NCI-H2029 treated with DMSO at 0.1 percent for 48 hours (cell line): Measurements from ENCODE around the gene NFATC1.

ENCODE experiments used
- DNase-seq: peaks from one replicate; lab custom pipeline; 2025; lab: John Stamatoyannopoulos, UW

NFATC1 gene

GRCh38 chr18:79405019-79405780, 9.5 kb downstream of the NFATC1 start:
- DNase-seq: no peak

DNA sequence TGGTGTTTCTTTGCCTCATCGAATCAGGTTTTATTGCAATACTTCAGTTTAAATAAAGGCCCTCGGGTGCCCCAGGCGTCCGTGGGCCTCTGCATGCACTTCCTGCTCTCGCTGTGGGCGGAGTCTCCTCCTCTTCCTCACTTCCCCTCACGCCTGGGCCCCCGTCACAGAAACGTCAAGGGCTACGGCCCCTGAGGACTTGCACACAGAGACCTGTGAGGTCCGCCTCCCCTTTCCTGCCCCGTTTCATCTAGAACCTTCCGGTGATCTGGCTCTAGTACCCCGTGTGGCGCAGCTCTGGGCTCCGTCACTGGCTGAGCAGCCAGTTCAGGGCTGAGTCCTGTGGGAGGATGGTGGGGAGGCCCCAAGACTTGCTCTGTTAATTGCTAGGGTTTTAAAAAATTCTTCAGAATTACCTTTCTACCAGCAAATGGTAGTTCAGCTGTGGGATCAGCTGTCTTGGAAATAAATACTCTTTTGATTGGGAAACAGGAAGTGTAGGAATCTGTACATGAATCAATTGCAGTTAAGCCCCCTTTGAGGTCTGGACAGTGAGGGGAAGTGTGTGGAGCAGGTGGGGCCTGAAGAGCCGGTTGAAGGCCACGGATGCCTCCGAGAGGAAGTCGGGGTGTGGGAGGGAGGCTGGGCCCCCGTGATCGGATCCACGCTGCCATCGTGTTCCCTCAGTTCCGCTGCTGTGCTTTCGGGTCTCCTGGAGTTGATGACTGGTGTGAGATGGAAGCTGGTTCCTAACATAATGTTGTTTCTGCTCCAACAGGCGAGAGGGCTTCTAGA, 10.2 kb downstream of the NFATC1 start:
- DNase-seq: no peak

DNA sequence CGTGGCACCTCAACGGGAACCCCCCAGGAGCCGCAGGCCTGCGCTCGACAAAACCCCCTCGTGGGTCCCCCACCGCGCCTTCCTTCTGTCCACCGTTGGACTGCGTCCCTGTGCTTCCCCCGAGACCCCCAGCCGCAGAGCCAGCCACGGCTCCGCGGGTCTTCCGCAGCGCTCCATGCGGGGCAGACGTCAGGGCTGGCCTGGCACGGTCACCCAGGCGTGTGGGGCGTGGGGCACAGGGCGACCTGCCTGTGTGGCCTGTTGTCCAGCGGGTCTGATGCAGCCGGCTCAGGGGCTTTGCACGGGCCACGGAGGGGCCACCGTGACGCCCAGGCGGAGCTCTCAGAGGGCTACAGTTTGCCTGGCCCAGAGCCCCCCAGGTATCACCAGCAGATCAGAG, 11.0 kb downstream of the NFATC1 start:
- DNase-seq: no peak

GRCh38 chr18:79409313-79409712, 13.6 kb downstream of the NFATC1 start:
- no peak for DNase-seq

DNA sequence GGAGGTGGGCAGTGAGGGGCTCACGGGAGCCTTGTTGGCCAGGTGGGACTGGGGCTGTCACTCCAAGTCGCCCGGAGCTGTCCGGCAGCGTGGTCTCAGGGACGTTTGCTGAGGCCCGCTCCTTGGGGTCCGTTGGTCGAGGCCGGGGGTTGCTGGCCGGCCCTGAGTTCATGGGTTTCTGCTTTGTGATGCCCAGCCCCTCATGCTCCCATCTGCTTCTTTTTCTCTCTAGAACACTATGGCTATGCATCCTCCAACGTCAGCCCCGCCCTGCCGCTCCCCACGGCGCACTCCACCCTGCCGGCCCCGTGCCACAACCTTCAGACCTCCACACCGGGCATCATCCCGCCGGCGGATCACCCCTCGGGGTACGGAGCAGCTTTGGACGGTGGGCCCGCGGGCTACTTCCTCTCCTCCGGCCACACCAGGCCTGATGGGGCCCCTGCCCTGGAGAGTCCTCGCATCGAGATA, 14.5 kb downstream of the NFATC1 start:
- DNase-seq: no peak

DNA sequence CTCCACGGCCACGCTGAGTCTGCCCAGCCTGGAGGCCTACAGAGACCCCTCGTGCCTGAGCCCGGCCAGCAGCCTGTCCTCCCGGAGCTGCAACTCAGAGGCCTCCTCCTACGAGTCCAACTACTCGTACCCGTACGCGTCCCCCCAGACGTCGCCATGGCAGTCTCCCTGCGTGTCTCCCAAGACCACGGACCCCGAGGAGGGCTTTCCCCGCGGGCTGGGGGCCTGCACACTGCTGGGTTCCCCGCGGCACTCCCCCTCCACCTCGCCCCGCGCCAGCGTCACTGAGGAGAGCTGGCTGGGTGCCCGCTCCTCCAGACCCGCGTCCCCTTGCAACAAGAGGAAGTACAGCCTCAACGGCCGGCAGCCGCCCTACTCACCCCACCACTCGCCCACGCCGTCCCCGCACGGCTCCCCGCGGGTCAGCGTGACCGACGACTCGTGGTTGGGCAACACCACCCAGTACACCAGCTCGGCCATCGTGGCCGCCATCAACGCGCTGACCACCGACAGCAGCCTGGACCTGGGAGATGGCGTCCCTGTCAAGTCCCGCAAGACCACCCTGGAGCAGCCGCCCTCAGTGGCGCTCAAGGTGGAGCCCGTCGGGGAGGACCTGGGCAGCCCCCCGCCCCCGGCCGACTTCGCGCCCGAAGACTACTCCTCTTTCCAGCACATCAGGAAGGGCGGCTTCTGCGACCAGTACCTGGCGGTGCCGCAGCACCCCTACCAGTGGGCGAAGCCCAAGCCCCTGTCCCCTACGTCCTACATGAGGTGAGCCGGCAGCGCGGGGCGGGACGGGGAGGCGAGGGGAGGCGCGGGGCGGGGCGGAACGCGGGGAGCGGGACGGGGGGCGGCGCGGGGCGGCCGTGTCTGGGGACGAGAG, 15.2 kb downstream of the NFATC1 start:
- no peak for DNase-seq

DNA sequence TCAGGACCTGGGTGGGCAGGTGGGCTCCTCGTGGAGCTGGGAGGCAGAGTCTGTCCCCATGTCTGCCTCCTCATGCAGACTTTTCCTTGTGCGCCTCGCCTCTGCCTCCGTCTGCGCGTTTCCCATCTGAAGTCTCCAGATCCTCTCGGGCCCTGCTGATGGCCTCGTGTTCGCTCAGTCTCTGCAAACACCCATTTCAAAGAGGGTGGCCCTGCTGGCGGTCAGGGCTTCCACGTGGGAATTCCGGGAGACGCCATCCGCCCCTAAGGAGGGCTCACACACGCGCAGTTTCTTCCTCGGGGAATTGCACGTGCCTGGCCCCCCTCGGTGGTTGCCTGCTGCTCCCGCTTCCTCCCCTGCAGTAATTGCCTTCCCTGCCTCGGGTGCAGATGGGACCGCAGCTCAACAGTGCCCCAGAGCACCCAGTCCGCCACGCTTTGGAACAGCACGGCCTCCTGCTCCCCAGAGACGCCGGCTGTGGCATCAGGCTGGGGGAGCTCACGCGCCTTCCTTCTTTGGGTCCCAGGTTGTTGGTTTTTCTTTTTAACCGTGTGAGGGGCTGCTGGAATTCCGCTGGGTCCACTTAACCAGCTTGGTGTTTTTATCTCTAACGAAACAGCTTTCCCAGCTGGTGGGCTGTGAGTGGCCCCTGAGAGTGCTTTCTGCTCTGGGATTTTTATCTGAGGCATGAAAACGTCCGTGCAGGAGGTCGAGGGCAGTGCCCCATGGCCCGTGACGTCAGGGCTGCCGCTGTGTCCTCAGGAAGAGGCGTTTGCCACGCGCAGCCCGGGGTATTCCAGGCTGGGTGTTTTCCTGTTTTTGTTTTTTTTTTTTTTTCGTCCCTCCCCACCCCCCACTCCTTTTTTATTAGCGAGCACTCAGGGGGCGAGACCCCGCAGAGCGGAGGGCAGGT, 16.1 kb downstream of the NFATC1 start:
- no peak for DNase-seq

DNA sequence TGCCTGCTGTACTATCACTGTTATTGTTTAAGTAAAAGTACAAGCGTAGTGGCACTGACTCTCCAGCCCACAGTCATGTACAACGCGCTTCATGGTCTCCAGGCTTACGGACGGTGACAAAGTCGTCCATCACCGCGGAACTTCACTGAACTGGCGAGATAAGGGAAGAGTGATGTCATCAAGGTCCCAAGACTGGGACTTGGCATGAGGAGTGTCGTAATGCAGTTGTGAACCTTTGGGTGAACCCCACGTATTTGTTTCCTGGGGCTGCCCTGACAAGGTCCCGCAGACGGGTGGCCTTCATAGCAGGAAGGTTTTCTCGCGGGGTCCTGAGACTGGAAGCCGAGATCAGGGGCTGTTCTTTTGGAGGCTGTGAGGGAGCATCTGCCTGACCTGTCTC, 17.3 kb downstream of the NFATC1 start:
- DNase-seq: no peak

- no peak for DNase-seq
Observed at GRCh38 chr18:79413426-79413825, 17.7 kb downstream of the NFATC1 start.

DNA sequence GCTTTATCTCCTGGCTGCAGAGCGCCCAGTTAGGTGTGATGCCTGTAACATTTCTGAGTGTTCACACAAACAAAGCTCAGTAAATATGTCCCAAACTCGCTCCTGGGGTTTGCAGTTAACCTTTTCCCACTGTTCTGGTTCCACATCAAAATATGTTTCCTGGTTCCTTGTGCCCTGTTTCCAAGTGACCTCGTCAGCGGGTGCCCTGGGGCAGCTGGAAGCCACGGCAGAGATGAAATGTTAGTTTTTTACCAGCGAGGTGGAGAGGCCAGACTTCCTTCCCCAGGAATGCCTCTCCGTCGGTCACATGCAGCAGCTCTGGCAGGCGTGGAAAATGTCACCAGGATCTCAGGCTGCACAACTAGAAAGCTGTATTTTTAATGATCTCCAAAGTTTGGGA, 18.2 kb downstream of the NFATC1 start:
- no peak for DNase-seq

DNA sequence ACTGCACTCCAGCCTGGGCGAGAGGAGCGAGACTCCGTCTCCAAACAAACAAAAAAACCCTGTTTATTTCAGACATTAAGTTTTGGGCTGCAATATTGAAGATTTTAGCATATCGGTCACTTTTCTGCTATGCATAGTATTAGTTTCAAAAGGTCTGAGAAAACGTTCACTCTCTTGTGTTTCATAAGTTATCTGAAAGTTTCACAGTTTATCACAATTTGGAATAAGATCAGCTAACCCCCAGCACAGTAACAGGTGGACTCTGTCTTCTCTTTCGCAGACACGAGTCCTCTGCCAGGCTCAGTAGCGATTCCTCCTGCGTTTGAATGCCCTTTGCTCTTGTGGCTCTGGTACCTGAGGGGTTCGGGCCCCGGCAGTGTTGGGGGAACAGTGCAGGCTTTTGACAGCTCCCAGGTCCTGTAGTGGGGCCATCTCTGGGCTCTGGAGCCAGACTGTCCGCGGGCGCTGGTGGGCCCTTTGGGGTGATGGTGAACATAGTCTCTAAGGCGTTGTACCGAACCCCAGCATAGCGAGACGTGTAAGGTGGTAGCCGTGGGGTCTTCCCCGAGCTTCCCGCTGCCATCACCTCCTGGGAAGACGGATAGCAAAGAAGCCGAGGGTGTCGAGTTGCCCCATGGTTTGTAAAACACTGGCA, 20.4 kb downstream of the NFATC1 start:
- DNase-seq: no peak

DNA sequence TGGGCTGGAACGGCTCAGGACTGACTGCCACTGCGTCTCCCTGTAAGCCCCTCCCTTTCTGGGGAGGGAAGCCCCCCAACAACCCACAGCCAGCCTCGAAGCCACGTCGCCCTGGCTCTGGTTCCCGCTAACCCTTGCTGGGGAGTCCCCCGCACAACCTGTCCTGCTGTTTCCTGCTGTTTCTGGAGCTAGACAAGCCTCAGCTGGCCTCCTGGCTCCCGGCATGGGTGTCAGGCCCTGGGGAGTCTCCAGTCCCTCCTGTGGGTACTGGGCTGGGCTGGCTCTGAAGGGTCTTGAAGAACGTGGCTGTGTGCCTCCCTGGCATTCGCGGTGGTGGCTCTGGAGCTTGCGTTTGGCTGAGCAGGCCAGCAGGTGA, 20.9 kb downstream of the NFATC1 start:
- DNase-seq: no peak

GRCh38 chr18:79418236-79418635, 22.5 kb downstream of the NFATC1 start:
- DNase-seq: no peak

GRCh38 chr18:79418642-79419041, 22.9 kb downstream of the NFATC1 start:
- DNase-seq: no peak

DNA sequence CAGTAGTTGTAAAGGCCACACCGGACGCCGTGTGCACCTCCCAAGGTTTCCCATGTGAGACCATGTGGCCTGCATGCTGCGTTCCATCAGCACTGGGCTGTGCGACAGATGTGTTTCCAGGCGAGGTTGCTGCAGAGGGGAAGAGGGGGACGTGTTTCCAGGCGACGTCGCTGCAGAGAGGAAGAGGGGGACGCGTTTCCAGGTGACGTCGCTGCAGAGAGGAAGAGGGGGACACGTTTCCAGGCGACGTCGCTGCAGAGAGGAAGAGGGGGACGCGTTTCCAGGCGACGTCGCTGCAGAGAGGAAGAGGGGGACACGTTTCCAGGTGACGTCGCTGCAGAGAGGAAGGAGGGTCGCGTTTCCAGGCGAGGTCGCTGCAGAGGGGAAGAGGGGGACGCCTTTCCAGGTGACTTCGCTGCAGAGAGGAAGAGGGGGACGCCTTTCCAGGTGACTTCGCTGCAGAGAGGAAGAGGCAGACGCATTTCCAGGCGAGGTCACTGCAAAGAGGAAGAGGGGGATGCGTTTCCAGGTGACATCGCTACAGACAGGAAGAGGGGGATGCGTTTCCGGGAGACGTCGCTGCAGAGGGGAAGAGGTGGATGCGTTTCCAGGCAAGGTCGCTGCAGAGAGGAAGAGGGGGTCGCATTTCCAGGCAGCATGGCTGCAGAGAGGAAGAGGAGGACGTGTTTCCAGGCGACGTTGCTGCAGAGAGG, 24.5 kb downstream of the NFATC1 start:
- DNase-seq: no peak

GRCh38 chr18:79421275-79421857, 25.6 kb downstream of the NFATC1 start:
- no peak for DNase-seq

- no peak for DNase-seq
Observed at GRCh38 chr18:79422022-79422782, 26.5 kb downstream of the NFATC1 start.

- no peak for DNase-seq
Observed at GRCh38 chr18:79422783-79423165, 27.0 kb downstream of the NFATC1 start.
